Germinal center (tissue), 1 donor: ENCODE results near the gene SFXN5.
A peak's percentile ranks its signal among the peaks of the same experiment; 100 is the strongest.

ENCODE experiments used
- DNase-seq: peaks from one replicate; pipeline ENCODE4 v3.0.0; 2012; ENCODE audit warnings: mixed read lengths, low spot score

The SFXN5 gene

DNA sequence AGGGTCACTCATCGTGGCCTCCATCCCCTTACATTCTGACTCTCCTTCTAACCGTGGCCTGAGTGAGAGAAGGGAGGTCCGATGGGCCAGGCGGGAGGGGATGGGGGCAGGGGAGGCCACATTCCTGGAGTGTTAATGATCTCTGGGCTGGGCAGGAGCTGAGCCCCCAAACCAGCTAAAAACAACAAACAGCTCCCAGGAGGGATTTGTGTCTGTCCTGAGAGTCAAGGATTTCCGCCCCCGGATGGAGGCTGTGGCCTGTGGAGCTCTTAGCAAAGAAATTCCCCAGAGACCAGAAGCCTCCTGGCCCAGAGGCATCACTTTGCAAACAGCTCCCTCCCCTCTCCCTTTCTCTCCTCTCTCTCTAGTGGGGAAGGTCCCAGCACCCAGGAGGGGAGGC, 130.7 kb downstream of the SFXN5 start:
- no peak for DNase-seq

DNA sequence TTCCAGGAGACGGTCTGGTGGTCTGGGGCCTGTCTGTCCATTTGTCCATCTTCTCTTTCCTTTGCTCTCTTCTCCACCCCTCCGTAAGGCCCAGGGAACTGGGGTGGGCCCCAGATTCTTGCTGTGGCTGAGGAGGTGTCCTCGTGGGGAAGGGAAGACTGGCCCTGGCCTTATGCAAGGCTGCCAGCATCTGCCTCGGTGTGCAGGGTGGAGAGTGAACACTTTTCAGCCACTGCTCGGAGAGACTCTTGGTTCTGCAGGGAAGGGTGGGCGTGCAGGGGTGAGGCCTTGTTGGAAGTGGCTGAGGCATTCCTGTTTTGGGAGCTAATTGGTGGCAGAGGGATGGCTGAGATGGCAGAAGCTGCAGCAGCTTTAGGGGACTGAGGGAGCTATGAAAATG, 131.2 kb downstream of the SFXN5 start:
- no peak for DNase-seq

DNA sequence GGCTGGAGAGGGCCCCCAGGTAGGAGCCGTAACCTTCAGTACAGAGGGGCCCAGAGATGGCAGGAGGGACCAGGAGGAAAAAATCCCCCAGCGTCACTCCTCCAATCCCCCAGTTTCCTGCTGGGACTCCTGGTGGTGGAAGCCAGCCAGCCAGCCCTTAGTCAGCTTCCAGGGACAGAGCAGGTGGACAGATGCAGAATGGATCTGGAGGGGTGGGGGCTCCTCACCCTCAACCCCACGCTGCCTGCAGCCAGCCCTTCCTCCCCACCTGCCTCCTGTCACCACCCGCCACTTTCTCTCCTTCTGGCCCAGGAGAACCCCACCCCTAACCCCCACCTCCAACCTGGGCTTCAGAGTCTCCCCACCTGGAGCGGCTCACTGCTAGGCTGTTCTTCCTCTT, 133.1 kb downstream of the SFXN5 start:
- DNase-seq = no peak

DNA sequence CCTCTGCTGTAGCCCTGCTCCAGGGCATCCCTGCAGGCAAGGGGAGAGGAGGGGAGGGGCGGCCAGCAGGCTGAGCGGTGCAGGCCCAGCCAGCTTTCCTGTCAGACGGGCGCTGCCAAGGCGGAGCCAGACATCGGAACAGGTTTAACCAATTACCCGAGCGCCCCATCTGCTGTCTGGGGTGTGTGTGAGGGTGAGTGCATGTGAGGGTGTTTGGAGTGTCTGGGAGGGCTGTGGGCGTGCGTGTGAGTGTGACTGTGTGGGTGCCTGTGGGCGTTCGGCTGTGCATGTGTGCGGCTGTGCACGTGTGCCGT, 134.2 kb downstream of the SFXN5 start:
- no peak for DNase-seq

DNA sequence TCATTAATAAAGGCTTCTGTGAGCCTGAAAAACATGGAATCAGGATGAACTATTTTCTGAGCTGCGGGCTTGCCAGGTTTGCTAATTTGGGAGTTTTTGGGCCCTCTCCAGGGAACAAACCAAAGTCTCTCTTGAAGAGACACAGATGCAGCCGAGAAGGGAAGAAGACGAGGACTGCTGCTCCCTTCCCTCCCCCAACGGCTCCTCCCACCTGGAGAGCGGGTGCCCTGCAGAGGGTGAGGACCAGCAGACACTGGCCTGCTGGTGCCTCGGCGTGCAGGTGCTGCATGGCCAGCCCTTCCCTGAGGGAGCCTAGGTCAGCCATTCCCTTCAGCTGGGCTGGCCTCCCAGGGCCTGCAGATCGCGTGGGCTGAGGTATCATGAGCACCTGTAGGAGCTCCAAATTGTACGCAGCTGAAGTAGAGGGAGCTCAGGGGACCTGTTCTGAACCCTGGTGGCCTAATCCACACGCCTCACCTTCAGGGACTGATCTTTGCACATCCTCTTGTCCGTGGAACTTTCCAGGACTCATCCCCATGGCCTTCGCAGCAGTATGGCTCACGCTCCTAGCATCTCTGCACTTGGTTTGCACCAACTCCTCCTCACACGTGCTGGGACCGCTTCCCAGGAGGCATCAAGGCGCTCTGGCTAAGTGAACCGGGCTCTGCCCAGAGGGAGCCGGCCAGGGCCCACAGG, 134.7 kb downstream of the SFXN5 start:
- no peak for DNase-seq

DNA sequence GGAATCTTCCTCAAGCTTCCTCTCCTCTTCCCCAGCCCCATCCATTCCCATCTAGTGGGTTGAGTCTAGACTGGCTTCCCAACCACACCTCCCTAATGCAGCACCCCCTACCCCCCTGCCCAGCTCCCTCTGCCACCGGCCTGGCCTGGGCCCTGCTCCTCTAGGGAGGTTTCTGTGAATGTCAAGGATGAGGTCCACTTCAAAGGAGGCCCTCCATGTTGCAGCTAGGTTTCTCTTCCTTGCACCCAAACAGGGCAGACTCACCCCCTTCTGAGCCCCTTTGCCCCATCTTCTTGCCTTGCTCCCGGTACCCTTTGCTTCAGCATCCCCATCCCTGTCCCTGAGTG, 135.9 kb downstream of the SFXN5 start:
- no peak for DNase-seq

DNA sequence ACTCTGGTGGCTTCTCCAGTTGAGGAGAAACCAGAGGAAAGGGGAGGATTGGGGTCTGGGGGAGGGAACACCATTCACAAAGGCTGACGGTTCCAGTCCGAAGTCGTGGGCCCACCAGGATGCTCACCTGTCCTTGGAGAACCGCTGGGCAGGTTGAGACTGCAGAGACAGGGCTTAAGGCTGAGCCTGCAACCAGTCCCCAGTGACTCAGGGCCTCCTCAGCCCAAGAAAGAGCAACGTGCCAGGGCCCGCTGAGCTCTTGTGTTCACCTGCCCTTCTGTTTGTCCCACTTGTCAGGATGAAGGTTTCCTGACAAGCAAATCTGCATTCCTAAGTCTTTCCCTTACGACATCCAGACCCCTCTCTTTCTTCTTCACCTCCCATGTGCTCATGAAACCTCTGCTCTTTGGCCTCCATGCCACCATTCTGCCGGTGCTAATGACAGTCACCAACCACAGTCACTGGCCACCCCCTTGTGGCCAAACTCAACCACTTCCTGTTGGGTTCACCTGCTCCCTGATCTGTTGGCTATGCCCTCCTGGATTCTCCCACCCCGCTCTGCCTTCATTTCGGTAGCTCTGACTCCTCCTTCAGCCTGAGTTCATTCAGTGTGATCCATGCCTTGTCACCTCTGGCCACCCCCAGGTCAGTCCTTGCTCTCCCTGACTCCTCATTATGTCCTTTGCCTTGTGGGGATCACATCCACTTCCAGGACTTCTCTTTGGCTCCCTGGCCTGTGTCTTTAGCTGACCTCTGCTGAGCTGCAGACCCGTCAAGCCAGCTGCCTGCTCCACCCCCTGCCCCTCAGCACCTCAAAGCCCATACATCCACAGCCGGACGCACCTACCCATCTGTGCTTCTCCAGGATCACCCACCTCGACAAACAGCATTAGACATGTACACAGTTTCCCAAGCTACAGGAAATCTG, 136.6 kb downstream of the SFXN5 start:
- no peak for DNase-seq

DNA sequence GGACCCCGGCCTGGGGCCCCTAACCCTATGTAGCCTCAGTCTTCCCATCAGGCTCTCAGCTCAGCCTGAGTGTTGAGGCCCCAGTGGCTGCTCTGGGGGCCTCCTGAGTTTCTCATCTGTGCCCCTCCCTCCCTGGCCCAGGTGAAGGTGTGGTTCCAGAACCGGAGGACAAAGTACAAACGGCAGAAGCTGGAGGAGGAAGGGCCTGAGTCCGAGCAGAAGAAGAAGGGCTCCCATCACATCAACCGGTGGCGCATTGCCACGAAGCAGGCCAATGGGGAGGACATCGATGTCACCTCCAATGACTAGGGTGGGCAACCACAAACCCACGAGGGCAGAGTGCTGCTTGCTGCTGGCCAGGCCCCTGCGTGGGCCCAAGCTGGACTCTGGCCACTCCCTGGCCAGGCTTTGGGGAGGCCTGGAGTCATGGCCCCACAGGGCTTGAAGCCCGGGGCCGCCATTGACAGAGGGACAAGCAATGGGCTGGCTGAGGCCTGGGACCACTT, 137.8 kb downstream of the SFXN5 start:
- DNase-seq = no peak

DNA sequence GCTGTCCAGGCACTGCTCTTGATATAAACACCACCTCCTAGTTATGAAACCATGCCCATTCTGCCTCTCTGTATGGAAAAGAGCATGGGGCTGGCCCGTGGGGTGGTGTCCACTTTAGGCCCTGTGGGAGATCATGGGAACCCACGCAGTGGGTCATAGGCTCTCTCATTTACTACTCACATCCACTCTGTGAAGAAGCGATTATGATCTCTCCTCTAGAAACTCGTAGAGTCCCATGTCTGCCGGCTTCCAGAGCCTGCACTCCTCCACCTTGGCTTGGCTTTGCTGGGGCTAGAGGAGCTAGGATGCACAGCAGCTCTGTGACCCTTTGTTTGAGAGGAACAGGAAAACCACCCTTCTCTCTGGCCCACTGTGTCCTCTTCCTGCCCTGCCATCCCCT, 138.3 kb downstream of the SFXN5 start:
- no peak for DNase-seq

DNA sequence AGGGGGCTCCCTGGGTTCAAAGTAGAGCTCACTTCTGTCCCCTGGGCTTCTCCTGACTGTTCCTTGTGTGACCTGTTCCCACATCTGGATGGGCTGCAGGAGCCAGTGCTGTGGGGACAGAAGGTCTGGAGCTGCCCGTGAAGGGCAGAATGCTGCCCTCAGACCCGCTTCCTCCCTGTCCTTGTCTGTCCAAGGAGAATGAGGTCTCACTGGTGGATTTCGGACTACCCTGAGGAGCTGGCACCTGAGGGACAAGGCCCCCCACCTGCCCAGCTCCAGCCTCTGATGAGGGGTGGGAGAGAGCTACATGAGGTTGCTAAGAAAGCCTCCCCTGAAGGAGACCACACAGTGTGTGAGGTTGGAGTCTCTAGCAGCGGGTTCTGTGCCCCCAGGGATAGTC, 138.7 kb downstream of the SFXN5 start:
- DNase-seq = no peak

DNA sequence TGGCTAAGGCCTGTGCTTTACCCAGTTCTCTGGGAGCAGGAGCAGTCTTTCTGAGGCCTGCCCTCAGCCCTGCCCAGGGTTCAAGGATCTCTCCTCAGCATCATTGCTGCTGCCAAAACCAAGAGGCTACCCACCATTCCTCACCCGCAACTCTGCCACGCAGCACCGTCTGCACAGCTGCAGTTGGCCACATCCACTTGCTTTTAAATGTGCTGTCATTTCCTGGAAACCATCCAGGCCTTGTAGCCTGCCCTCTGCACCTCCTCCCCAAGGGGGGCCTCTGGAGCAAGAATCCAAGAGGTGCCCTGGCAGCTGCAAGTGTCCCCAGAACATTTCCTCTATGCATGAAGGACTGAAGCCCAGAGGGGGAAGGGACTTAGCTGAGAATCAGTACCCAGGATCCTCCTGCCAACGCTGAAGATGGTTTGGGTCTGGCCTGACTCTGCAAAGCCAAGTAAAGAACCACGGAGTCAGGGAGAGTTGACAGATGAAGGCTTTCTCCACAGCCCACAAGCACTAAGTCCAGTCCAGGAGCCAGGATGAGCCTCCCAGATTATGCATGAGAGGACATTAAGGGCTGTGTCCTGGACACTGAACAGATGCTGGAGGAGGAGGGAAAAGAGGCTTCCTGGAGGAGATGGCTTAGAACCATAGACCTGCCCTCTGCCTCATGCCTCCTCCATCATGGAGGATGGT, 139.3 kb downstream of the SFXN5 start:
- no peak for DNase-seq

DNA sequence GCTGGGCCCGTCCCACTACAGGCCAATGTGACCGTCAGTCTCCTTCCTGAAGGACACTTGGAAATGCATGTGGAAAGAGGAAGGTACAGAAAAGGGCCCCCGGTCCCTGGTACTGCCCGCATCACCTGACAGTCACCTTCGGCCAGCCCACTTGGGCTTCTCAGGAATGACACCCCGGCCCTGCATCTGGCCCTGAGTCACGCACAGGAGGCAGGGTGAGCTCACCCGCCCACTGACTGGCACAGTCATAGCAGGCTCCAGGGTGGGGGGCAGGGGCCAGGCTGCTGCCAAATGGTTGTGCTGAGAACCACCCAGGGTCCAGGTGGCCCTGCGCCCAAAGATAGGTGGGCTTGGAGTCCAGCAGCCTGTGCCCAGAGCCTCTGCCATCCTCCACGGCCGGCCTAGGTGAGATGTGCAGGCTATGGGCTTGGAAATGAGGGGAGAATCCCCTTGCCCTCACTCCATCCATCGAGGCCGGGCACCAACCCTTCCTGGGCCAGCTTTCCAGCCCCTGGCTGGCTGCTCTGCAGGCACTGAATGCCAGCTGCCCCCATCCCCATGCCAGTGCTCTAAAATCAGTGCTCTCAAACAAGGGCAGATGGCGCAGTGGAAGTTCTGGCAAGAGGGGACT, 140.1 kb downstream of the SFXN5 start:
- no peak for DNase-seq

DNA sequence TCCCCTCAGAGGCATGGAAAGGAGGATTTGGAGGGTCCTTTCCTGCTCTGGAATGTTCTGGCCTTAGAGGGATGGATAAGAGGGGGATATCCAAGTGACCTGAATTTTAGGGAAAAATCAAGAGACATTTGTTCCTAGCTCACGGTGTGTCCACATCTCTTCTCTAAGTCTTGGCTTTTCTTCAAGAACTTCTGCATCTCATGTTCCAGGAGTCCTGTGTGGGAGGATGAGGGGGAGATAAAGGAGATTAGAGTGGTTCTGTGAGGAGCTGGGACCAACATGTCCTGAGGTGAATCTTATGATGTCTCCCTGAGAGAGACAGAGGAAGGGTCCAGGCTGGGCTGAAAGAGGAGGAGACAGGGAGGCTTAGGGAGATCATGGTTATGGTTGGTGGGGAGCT, 142.5 kb downstream of the SFXN5 start:
- DNase-seq = no peak

DNA sequence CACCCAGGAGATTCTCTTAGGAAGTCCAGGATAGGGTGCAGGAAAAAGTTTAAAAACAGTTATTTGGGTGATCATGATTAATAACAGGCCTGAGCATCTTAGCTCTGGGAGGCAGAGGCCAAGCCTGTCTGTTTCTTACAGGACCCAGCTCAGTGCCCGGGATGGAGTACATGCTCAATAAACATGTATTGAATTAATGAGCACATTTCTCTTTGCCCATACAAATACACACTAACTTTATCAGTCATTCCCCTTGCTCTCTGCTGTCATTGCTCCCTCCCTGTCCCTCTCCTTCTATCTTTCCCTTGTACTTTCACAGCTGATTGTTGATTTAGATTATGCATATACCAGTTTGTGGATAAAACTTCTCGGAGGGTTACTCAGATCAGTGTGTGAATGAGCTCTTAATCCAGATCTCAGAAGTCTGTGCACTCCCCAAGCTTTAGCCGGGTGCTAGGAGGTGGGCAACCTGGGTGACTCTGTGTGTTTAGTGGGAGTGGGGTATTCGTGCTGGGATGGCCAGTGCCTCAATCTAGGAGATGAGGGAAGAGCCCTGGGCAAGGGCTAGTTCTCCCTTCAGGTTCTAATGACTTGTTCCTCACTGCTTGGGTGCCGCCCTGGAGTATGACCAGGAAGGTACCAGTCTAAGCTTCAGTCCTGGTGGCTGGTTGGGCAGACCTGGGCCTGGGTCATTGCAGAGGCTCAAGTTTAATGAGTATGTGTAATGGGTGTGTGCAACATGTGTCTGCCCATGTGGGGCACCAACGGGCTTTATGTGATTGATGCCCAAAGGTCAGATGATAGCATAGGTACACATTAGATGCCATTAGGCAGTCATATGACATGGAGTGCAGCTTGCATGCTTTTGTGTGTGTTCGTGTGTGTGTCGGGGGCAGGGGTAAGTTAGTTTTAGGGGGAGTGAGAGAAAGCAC, 143.6 kb downstream of the SFXN5 start:
- no peak for DNase-seq

DNA sequence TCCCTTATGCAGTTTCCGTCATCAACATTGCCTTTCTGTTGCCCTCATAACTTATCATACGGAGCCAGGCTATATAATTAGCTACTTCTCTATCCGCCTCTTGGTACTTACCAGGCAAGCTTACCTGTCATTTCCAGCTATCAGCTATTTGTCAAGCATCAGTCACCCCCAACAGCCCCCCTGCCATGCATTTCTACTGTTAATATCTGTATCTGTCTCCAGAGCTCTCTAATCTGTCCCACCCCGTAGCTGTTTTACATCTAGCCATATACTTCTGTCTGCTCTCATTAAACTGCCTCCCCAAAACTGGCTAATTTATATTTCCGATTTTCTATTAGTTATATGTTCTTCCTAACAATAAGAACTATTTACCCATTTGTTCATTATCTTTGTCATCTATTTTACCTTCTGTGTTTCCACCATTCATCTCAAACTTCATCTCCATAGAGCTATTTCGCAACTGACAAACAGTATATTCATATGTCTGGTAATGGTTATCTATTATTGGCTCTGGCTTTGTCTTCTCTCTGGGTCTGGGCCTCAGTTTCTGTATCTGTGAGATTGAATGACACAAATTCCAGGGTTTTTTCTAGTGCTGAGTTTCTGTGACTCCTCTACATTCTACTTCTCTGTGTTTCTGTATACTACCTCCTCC, 144.6 kb downstream of the SFXN5 start:
- no peak for DNase-seq

DNA sequence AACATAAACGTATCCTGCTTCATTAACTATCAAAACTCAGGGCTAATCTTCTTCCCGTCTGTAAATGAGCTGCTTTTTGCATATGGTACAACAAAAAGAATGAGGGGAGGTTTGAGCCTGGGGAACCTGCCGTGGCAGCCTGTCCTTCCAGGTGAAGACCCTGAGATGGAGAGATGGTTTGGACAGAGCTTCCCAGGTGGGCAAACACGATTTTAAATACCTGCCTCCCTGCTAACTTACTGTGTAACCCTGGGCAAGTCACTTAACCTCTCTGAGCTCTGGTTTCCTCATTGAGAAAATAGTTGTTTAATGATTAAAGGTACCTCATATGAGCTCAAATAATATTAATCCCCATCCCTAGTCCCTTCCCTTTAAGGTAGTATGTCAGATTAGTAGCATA, 145.1 kb downstream of the SFXN5 start:
- no peak for DNase-seq

DNA sequence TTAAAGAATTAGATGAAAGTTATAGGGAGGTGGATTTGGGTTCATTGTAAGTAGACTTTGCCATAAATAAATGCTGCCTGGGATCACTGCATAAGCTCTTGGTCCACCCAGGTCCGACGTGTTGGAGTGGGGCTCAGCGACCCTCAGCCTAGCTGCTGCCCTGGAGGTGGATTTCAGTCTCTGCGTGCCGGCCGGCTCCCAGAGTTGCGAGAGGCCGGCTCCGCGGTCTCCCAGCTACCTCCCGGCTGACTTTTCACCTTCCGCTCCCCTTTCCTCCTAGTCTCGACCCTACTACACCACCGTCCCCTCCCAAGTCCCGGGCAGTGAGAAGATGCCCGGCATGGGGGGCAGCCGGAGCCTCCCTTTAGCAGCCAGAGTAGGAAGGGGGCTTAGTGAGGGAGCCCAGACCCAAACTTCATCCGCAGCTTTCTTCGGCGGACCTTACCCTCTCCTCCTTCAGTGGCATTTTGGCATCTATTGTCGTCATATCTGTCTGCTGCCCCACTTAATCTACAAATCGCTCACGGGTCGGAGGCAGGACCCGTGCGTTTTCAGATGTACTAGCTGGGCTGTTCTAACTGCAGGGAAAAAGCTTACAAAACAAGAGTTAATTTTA, 146.1 kb downstream of the SFXN5 start:
- DNase-seq = no peak

DNA sequence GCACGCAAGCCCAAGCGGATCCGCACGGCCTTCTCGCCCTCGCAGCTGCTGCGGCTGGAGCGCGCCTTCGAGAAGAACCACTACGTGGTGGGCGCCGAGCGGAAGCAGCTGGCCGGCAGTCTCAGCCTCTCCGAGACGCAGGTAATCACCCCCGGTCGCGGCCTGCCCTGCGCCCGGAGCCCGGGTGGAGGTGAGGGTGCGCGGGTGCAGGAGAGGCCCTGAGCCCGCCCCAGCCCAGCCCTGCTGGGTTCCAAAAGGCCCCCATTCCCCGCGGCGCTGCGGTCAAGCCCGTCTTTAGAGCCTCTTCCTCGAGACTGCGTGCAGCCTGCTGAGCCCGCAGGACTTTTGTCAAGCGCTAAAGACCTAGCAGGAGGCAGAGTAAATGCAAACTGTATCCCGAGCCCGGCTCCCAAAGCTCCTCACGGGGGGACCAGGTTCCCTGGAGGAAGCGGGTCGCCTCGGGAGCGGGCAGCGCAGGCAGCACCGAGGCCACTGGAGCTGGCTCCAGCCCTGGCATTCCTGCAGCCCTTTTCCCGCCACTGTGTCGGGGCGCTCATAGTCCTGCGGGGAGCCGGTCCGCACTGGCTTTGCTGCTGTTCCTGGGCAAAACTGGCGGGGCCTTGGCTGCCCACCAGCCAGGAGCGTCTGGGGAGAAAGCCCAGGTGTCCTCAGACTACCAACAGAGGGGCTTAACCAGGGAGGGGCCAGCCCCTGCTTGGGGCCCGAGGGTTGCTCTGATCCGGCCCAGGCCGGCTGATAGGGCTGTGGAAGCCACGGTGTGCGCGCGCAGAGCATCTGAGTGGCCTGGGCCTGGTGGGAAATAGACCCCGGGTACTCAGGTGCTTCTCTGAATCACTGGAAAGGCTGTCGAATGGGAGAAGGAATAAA, 146.9 kb downstream of the SFXN5 start:
- DNase-seq = peak; percentile 35

DNA sequence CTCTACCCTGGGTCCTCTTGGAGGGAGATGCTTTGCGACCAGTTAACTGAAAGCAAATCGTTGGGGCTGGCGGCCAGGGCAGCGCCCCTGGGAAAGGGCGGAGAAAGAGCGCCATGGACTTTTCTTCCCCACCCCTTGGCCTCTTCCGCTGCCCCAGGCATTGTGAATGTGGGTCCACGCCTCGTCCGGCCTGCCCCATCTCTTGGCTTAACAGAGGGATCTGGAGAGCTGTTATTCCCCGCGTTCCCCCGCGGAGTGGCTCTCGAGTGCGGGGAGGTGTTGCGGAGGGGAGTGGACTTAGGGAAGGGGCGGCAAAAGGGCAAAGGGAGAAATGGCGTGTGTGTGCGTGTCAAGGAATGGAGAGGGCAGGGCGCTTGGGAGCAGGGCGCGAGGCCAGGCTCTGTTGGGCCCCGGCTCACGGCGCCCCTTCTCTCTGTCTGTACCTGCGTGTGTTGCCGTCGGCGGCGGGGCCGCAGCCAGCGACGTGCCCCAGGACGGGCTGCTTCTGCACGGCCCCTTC, 147.6 kb downstream of the SFXN5 start:
- DNase-seq = no peak
